ENCODE measurements around the gene INSR. TPM values are rescaled to one million over a fixed set of nuclear protein-coding genes. Genes with fewer than 3 reads are reported as not detected.
"Not testable (repeated sequence)": the region's sequence is repeated elsewhere in the genome, so short reads cannot be mapped to it uniquely, and the experiment has no call there.

The INSR gene
- 78.9 TPM for total RNA-seq

DNA sequence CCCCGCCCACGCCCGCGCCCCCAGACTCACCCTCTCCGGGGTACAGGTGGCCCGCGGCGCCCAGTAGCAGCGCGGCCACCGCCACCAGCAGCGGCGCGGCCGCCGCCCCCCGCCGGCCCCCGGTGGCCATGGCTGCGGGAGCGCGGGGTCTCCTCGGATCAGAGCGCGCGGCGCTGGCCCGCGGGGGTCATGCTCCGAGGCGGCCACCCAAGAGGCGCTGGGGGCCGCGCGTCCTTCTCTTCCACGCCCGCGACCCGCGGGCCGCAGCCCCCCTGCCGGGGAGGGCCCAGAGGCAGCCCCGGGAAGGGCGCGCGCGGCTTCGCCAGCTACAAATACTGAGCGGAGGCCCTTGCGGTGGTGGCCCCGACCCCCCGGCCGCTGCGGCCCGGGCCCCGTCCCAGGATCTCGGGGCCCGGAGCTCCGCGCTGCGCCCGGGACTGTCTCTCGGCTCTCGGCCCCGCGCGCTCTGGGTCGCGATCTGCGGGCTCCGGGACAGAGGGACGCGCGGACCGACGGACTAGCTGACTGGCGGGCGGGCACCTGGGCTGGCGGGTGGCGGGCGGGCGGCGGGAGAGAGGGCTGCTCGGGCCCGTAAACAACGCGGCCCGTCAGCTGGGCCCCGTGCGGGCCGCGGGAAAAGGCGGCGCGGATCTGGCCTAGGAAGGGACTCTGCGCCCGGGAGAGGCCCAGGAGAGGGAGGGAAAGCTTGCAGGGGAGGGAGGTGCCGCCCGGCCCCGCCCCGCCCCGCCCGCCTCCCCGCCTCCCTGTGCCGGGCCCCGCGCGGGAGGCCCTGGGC, at the start of gene INSR:
INSR (minus strand) TSS at position 653 of the 796 bp plus-strand sequence; CDS start at position 130, 523 bp downstream.
- DNase-seq (ENCODE audit: low spot score), result peak; percentile 91

DNA sequence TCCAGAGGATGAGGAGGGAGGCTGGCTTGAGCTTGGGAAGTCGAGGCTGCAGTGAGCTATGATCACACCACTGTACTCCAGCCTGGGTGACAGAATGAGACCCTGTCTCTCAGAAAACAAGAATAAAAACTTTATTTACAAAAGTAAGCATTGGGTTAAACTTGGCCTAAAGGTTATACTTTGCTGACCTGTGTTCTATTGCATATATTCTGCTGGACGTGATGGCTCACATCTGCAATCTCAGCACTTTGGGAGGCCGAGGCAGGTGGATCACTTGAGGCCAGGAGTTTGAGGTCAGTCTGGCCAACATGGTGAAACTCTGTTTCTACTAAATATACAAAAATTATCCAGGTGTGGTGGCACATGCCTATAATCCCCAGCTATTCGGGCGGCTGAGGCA, 47.9 kb upstream of the INSR start:
- no peak for DNase-seq (ENCODE audit: low spot score)

DNA sequence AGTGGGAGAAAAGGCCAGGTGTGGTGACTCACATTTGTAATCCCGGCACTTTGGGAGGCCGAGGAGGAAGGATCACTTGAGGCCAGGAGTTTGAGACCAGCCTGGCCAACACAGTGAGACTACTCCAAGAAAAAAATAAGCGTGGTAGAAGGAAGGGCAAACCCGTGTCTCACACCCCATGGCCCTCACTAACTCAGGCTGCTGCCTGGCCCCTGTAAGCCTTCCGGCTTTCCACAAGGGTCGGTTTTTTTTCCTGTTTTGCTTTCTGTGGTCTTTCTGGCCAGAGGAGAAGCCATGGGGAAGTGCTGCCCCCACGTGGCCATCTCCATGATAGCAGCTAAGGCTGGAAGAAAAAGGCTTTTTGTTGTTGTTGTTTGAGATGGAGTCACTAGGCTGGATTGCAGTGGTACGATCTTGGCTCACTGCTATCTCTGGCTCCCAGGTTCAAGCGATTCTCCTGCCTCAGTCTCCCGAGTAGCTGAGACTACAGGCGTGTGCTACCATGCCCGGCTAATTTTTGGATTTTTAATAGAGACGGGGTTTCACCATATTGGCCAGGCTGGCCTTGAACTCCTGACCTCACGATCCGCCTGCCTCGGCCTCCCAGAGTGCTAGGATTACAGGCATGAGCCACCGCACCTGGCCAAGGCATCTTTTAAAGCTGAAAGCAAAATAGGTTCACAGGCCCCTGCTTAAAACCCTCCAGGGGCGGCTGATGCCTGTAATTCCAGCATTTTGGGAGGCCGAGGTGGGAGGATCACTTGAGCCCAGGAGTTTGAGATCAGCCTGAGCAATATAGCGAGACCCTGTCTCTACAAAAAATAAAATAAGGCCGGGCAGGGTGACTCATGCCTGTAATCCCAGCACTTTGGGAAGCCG, 47.0 kb upstream of the INSR start:
- DNase-seq (ENCODE audit: low spot score), result peak; percentile 87

DNA sequence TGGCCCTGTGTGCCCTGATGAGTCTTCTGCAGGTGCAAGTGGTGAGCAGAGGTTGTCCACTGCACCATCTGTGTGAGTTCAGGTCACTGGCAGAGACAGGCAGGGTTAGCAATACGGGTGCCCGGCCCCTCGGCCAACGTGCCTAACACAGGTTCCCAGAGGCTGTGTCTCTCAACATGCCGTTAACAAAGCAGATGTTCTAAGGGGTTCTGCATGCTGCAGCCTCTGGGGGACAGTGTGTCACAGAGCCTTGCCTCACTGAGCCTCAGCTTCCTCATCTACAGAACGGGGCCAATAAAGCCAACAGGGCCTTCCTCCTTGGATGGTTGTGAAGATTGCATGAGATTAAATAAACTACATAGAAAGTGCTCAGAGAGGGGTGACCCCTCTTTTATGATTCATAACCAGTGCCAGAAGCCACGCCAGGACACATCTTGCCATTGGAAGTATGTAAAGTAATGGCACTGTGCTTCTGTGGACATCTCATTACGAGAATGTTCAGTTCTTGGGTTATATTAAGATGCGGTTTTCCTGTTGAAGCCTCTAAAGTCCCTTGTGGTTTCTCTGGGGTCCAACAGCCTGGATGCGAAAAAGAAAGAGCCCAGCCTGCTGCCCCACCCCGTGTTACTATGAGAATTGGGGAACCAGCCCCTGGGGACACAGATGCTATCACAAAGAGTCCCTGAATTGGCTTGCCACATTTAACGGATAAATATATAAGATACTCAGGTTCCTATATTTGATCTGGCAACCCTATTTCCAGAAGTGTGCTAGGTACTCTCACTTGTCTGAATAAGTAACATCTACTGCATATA, 43.4 kb upstream of the INSR start:
- DNase-seq (ENCODE audit: low spot score), result no peak

DNA sequence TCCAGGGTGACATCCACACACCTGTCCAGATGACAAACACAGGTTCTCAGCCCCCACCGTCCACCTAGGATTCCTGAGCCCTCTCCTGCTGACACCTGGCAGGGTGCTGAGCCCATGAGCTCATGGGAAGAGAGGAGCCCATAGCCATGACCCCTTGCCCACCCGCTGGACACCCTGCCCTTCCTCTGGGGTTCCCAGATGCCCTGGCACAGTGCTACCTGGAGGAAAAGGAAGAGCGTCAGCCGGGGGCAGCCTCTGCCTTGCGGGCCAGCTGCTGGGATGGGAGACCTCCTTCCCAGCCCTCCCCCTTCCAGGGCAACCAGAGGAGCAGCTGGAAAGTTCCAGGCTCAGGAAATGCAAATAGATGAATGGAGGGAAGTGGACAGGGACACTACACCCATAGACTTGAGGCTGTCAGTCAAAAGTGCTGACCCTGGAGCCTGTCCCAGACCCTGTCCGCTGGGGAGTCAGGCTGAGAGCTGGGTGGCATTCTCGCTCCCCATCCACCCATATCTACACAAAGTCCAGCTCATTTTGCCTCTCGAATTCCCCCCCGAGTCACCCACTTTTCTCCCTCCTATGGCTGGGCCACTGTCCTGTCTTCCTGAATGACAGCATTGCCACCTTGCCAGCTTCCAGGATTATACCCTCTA, 42.2 kb upstream of the INSR start:
- DNase-seq (ENCODE audit: low spot score), result no peak

DNA sequence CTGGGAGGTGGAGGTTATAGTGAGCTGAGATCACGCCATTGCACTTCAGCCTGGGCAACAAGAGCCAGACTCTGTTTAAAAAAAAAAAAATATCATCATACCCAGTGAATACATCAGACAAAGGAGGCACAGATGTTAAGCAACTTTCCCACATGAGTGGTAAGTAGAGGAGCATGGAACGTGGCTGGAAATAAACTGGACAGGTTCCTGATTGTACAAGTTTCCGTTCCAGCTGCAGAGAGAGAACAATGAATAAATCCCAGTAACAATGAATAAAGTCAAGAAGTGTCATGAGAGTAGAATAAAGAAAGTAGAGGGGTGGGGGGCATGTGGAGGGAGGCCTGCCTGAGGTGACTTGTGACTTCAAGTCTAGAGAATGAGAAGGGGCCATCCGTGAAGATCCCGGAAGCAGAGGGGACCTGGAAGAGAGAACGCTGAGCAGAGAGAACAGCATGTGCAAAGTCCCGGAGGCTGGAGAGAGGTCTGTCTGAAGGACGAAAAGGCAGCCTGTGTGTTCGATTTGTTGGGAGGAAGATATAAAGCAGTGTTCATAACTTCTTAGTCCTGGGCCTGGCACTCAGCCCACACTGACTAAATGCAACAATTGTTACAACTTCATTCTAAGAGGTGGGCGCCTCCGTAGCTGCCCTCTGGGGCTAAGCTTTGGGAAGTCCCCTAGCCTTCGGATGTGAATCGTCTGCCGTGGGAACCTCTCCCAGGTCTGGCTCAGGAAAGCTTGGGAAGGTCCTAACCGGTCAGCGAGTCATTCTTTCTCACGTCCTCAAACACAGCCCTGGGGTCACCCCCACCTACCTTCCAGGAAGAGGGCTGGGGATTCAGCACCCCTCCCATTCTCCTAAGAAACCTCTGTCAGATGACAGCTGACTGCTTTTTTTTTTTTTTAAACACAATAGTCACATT, 39.2 kb upstream of the INSR start:
- DNase-seq (ENCODE audit: low spot score), result no peak

DNA sequence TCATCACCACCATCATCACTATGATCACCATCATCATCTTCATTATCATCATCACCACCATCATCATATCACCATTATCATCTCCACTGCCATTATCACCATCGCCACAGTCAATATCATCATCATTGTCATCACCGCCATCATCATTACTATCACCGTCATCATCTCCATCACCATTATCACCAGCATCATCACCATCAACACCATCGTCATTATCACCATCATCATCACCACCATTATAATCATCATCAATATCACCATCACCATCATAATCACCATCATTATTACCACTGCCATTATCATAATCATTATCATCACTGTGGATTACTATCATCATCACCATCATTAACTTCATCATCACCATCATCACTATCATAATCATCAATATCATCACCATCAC, 37.2 kb upstream of the INSR start:
- no peak for DNase-seq (ENCODE audit: low spot score)

DNA sequence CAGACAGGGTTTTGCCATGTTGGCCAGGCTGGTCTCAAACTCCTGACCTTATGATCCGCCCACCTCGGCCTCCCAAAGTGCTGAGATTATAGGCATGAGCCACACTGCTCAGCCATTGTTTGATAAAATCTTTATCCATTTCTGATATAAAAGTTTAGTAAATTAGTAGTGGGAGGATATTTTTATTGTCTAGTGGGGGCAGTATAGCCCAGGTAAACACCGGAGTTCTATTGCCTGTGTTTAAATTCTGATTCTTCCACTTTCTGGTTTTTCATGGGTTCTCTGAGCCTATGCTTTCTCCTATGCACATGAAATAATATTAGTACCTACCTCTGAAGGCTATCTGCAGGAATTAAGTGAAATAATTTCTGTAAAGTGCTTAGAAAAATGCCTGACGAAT, 34.4 kb upstream of the INSR start:
- DNase-seq (ENCODE audit: low spot score), result no peak

DNA sequence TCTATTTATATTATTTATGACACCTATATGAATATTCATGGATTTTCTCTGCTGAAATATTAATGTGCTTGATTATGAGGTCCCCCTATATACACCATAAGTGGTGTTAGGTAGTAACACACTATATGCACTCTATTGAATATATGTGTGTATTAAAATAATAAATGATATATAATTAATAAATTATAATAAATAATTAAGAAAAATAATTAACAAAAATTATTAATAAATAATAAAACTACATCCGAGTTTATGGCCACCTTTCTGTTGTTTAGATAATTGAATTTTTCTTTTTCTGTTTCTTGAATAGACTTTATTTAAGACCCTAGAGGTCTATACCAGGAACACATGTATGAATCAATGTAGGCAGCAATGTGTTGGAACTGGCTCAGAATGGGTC, 33.6 kb upstream of the INSR start:
- no peak for DNase-seq (ENCODE audit: low spot score)

DNA sequence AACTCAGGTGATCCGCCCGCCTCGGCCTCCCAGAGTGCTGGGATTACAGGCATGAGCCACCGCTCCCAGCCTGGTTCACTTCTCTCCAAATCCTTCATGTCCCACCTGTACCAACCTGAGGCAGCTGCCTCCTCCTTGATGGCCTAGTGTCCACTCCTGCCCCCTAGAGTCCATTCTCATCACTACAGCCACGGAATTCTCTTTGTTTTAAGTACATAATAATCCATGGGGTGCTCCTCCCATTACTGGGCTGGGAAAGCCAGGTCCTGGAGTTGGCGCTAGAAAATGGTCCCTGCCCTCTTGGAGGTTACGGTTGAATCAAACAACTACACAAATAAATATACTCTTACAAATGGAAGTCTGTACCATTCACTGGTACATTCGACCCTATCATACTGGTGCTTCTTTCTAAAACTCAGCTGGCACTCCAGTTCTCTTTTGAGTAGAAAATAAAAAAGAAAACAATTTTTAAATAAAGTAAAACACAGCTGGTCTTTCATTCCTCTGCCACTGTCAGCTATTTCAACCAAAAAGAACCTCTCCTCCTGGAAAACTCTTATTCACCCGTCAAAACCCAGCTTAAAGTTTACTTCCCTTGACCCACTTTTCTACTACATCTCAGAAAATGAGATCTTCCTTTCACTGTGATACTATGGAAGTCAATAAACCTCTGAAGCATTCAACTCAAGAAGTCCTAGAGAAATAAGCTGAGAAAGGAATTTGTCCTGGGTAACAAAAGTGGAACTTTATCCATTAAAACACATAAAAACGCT, 32.1 kb upstream of the INSR start:
- DNase-seq (ENCODE audit: low spot score), result no peak

DNA sequence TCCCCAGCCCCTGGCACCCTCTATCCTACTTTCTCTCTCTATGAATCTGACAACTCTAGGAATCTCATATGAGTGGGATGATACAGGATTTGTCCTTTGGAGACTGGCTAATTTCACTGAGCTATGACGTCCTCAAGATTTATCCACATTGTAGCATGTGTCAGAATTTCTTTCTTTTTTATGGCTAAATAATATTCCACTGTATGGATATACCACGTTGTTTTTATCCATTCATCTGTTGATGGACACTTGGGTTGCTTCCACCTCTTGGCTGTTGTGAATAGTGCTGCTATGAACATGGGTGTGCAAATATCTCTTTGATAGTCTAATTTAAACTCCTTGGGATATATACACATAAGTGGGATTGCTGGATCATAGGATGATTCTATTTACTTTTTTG, 24.0 kb upstream of the INSR start:
- DNase-seq (ENCODE audit: low spot score), result no peak

DNA sequence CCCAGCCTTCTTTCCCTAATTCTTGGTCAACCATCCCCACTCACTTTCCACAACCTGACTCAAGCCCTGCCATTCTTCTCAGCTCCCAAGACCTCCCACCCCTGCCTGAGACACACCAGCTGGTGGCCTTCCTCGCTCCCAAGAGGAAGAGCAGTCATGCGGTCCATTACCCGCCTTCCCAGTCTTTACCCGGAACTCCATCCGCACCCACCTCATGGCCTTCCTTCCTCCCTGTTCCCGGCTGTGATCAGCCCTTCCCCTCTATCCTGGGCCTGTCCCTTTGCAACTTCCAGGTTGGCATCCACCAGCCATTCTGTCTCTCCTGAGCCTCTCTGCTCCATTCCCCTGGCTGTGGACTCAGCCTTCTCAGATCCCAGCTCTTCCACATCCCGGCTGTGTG, 18.6 kb upstream of the INSR start:
- DNase-seq (ENCODE audit: low spot score), result no peak

DNA sequence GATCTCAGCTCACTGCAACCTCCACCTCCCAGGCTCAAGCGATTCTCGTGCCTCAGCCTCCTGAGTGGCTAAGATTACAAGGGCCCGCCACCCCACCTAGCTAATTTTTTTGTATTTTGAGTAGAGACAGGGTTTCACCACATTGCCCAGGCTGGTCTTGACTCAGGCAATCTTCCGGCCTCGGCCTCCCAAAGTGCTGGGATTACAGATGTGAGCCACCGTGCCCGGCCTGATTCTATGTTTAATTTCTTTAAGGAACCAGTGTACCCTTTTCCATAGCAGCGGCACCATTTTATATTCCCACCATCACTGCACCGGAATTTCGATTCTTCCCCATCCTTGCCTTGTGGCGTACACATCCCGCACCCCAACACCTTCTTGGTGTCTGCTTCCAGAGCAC, 17.7 kb upstream of the INSR start:
- DNase-seq (ENCODE audit: low spot score), result no peak

DNA sequence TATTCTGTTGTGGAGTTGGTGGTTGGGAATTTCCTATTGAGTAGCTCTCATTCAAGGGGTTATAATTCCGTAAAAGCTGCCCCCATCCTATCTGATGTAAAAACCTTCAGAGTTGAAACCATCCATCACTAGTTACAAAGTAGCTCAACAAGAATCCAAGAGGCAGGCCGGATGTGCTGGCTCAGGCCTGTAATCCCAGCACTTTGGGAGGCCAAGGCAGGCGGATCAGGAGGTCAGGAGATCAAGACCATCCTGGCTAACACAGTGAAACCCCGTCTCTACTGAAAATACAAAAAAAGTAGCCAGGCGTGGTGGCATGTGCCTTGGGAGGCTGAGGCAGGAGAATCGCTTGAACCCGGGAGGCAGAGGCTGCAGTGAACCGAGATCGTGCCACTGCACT, 14.1 kb upstream of the INSR start:
- not testable (repeated sequence) for DNase-seq (ENCODE audit: low spot score)

DNA sequence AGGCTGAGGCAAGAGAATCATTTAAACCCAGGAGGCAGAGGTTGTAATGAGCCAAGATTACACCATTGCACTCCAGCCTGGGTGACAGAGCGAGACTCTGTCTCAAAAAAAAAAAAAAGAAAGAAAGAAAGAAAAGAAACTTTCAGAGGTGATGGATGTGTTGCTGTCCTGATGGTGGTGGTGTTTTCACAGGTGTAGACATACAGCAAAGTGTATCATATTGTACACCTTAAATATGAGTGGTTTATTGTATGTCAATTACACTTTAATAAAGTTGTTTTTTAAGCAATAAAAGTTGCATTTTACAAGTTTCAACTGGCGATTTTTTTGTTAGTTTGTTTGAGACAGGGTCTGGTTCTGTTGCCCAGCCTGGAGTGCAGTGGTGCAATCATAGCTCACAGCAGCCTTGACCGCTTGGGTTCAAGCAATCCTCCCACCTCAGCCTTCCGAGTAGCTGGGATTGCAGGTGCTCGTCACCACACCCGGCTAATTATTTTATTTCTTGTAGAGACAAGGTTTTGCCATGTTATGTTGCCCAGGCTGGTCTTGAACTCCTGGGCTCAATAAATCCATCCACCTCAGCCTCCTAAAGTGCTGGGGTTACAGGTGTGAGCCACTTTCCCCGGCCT, 13.5 kb upstream of the INSR start:
- no peak for DNase-seq (ENCODE audit: low spot score)

DNA sequence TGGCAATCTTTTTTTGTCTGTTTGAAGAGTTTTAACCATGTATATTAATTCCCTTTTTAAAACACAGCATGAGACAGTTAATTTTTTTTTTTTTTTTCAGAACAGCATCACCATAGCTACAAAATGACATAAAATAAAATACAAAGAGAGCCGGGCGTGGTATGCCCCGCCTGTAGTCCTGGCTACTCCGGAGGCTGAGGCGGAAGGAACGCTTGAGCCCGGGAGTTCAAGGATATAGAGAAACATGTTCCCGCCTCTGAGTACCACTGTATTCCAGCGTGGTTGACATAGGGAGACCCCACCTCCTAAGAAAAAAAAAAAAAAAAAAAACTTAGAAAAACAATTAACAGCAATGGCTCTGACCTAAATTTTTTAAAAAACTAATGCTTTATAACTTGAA, 10.0 kb upstream of the INSR start:
- DNase-seq (ENCODE audit: low spot score), result no peak

DNA sequence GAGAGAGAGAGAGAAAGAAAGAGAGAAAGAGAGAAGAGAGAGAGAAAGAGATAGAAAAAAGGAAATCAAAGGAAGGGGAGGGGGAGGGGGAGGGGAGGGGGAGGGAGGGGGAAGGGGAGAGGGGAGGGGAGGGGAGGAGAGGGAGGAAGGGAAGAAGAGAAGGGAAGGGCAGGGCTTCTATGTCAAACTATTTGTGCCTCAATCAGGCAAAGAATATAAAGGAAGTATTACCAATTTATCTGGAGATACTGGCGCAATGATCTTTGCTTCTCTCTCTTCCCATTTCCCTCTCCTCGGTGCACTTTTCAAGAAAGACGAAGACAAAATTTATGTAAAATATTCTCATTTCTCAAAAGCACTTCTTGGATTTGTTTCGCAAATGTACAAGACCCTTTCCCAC, 9.3 kb upstream of the INSR start:
- no peak for DNase-seq (ENCODE audit: low spot score)

DNA sequence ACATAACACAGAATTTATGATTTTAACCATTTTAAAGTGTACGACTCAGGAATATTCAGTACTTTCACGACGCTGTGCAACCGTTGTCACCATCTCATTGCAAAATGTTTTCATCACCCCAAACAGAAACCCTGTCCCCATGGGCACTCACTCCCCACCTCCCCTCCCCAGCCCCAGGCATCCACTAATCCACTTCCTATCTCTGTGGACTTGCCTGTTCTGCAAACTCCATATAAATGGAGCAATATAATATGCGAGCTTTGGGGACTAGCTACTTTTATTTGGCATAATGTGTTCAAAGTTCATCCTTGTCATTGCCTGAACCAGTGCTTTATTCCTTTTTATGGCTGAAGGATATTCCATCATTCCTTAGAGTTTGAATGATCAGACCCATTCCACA, 7.3 kb upstream of the INSR start:
- no peak for DNase-seq (ENCODE audit: low spot score)

DNA sequence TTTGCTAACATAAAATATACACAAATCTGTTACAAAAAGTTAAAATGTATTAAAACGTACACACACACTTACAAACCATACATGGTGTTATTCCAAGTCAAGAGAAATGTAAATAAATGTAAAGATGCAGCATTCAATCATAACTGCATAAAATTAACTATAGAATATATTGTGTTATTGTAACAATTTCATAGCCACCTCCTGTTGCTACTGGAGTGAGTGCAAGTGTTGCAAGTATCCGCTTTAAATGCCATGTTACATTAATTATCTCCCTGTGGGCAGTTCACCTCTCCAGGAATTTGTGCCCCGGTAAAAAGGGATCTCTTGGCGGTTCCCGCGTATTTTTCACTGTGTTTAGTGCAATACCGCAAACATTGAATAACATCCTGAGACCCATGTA, 3.5 kb upstream of the INSR start:
- DNase-seq (ENCODE audit: low spot score), result no peak

Data from ureter (tissue), 1 donor.